HepG2 (cell line): Measurements from ENCODE around the gene KCNIP3. TPM values are rescaled to one million over a fixed set of nuclear protein-coding genes. Genes with fewer than 3 reads are reported as not detected.

Experiments
- CBX1 ChIP-seq: IDR thresholded peaks from one replicate; pipeline ENCODE4 v1.6.1; 2016; ENCODE audit warnings: antibody characterized with exemption, low read depth
- HNRNPK ChIP-seq: fragments of 200-400 bp; formaldehyde crosslinking; IDR thresholded peaks from 2 replicates; pipeline ENCODE4 v1.6.1; 2018; ENCODE audit warnings: low read length, low read depth, moderate library complexity, mild to moderate bottlenecking; ENCODE audit not compliant: poor library complexity, severe bottlenecking
- JUN ChIP-seq: sonication (generic); formaldehyde crosslinking; IDR thresholded peaks from 2 replicates; pipeline ENCODE4 v1.4.0; 2020; ENCODE audit warnings: mild to moderate bottlenecking, missing genetic modification reagents
- LCORL ChIP-seq, 2 experiments: fragments of 450-650 bp in 1 of 2; sonication (generic) in 1 of 2; formaldehyde crosslinking in 1 of 2; IDR thresholded peaks; 2 replicates each; pipeline versions ENCODE4 v1.5.0 to v1.6.1; 2017 to 2020; ENCODE audit warnings: antibody characterized with exemption in 1 of 2, missing genetic modification reagents in 1 of 2
- MYNN ChIP-seq: sonication (generic); formaldehyde crosslinking; IDR thresholded peaks from 2 replicates; pipeline ENCODE4 v1.4.0; 2020; ENCODE audit warnings: mild to moderate bottlenecking, low read depth, missing genetic modification reagents
- NAIF1 ChIP-seq: sonication (generic); formaldehyde crosslinking; IDR thresholded peaks from 2 replicates; pipeline ENCODE4 v1.5.0; 2020; ENCODE audit warnings: mild to moderate bottlenecking, missing genetic modification reagents, borderline replicate concordance
- PREB ChIP-seq: sonication (generic); formaldehyde crosslinking; IDR thresholded peaks from 2 replicates; pipeline ENCODE4 v1.4.0; 2020; ENCODE audit warnings: missing genetic modification reagents
- SCMH1 ChIP-seq: sonication (generic); formaldehyde crosslinking; IDR thresholded peaks from 2 replicates; pipeline ENCODE4 v1.9.0; 2021; ENCODE audit warnings: missing genetic modification reagents, mild to moderate bottlenecking, borderline replicate concordance
- SMARCC2 ChIP-seq: fragments of 450-650 bp; IDR thresholded peaks from 2 replicates; pipeline ENCODE4 v1.6.1; 2017; ENCODE audit warnings: antibody characterized with exemption, mild to moderate bottlenecking
- SMYD3 ChIP-seq: sonication (generic); formaldehyde crosslinking; IDR thresholded peaks from 2 replicates; pipeline ENCODE4 v1.8.1; 2023; ENCODE audit warnings: mild to moderate bottlenecking, missing genetic modification reagents
- ZNF235 ChIP-seq: sonication (generic); formaldehyde crosslinking; IDR thresholded peaks from 2 replicates; pipeline ENCODE4 v1.8.1; 2023; ENCODE audit warnings: mild to moderate bottlenecking, missing genetic modification reagents, borderline replicate concordance
- ZNF501 ChIP-seq: sonication (generic); formaldehyde crosslinking; IDR thresholded peaks from 2 replicates; pipeline ENCODE4 v1.5.1; 2020; ENCODE audit warnings: mild to moderate bottlenecking, moderate library complexity, missing genetic modification reagents
- polyA plus RNA-seq, 8 experiments: library from polyadenylated mRNA; depleted of rRNA in 3 of 8; stranded (reverse) in 7 of 8; unstranded in 1 of 8; fragments of >200 nt; fragmentation: Illumina TruSeq in 4 of 8; extraction: Trizol in 4 of 8; gene quantifications; 2 replicates each; pipeline versions ENCODE4 v1.2.1 to v1.2.3, GENCODE V29; 2011 to 2016; ENCODE audit warnings: low read depth in 4 of 8, missing spikeins in 1 of 8, mixed read lengths in 1 of 8; ENCODE audit not compliant: insufficient read depth in 1 of 8
- total RNA-seq, 5 experiments: library from RNA; depleted of rRNA; stranded (reverse); fragments of >200 nt; fragmentation: Illumina TruSeq; extraction: Trizol; gene quantifications; 2 replicates each; pipeline ENCODE4 v1.2.3, GENCODE V29; 2016; ENCODE audit warnings: low read depth in 1 of 5
- TF ChIP-seq, protein P1 (sequence below): sonication (generic); formaldehyde crosslinking; IDR thresholded peaks from 2 replicates; pipeline ENCODE4 v1.4.0; 2020; ENCODE audit warnings: missing genetic modification reagents
- TF ChIP-seq, protein P2 (sequence below): sonication (generic); formaldehyde crosslinking; IDR thresholded peaks from 2 replicates; pipeline ENCODE4 v1.4.0; 2020; ENCODE audit warnings: missing genetic modification reagents
- TF ChIP-seq, protein P3 (sequence below): sonication (generic); formaldehyde crosslinking; IDR thresholded peaks from 2 replicates; pipeline ENCODE4 v1.8.1; 2023; ENCODE audit warnings: missing genetic modification reagents, mild to moderate bottlenecking, borderline replicate concordance
- TF ChIP-seq, protein P4 (sequence below): sonication (generic); formaldehyde crosslinking; IDR thresholded peaks from 2 replicates; pipeline ENCODE4 v1.5.0; 2020; ENCODE audit warnings: mild to moderate bottlenecking, missing genetic modification reagents, borderline replicate concordance
- TF ChIP-seq, protein P5 (sequence below): sonication (generic); formaldehyde crosslinking; IDR thresholded peaks from 2 replicates; pipeline ENCODE4 v1.8.1; 2023; ENCODE audit warnings: mild to moderate bottlenecking, missing genetic modification reagents

Gene KCNIP3
- total and polyA plus RNA-seq, 2 of the 13 experiments (the other 11 are each of a cell fraction or from before 2014, with no cell fraction given): not detected

GRCh38 chr2:95345563-95346230, 48.5 kb downstream of the KCNIP3 start (continued):
- TF ChIP-seq ZNF501: peak; percentile 47; the same call in 1 of the 2 replicates
- TF ChIP-seq, protein P1, sequence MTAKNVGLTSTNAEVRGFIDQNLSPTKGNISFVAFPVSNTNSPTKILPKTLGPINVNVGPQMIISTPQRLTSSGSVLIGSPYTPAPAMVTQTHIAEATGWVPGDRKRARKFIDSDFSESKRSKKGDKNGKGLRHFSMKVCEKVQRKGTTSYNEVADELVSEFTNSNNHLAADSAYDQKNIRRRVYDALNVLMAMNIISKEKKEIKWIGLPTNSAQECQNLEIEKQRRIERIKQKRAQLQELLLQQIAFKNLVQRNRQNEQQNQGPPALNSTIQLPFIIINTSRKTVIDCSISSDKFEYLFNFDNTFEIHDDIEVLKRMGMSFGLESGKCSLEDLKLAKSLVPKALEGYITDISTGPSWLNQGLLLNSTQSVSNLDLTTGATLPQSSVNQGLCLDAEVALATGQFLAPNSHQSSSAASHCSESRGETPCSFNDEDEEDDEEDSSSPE (CRISPR knock-in tag): 0 out of 2 replicates have a peak, but pooled peaks have one; percentile 14
- TF ChIP-seq JUN (CRISPR knock-in tag): no peak
- TF ChIP-seq, protein P2, sequence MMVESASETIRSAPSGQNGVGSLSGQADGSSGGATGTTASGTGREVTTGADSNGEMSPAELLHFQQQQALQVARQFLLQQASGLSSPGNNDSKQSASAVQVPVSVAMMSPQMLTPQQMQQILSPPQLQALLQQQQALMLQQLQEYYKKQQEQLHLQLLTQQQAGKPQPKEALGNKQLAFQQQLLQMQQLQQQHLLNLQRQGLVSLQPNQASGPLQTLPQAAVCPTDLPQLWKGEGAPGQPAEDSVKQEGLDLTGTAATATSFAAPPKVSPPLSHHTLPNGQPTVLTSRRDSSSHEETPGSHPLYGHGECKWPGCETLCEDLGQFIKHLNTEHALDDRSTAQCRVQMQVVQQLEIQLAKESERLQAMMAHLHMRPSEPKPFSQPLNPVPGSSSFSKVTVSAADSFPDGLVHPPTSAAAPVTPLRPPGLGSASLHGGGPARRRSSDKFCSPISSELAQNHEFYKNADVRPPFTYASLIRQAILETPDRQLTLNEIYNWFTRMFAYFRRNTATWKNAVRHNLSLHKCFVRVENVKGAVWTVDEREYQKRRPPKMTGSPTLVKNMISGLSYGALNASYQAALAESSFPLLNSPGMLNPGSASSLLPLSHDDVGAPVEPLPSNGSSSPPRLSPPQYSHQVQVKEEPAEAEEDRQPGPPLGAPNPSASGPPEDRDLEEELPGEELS: no peak
- no peak for TF ChIP-seq SCMH1 (CRISPR knock-in tag)
- TF ChIP-seq, protein P3, sequence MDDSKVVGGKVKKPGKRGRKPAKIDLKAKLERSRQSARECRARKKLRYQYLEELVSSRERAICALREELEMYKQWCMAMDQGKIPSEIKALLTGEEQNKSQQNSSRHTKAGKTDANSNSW (CRISPR knock-in tag): peak; percentile 75; the same call in 1 of the 2 replicates
- 0 out of 2 replicates have a peak, but pooled peaks have one; percentile 24 for TF ChIP-seq MYNN (CRISPR knock-in tag)
- no peak for TF ChIP-seq SMYD3 (CRISPR knock-in tag)
- no peak for TF ChIP-seq NAIF1 (CRISPR knock-in tag)
- TF ChIP-seq CBX1: no peak
- TF ChIP-seq, protein P4, sequence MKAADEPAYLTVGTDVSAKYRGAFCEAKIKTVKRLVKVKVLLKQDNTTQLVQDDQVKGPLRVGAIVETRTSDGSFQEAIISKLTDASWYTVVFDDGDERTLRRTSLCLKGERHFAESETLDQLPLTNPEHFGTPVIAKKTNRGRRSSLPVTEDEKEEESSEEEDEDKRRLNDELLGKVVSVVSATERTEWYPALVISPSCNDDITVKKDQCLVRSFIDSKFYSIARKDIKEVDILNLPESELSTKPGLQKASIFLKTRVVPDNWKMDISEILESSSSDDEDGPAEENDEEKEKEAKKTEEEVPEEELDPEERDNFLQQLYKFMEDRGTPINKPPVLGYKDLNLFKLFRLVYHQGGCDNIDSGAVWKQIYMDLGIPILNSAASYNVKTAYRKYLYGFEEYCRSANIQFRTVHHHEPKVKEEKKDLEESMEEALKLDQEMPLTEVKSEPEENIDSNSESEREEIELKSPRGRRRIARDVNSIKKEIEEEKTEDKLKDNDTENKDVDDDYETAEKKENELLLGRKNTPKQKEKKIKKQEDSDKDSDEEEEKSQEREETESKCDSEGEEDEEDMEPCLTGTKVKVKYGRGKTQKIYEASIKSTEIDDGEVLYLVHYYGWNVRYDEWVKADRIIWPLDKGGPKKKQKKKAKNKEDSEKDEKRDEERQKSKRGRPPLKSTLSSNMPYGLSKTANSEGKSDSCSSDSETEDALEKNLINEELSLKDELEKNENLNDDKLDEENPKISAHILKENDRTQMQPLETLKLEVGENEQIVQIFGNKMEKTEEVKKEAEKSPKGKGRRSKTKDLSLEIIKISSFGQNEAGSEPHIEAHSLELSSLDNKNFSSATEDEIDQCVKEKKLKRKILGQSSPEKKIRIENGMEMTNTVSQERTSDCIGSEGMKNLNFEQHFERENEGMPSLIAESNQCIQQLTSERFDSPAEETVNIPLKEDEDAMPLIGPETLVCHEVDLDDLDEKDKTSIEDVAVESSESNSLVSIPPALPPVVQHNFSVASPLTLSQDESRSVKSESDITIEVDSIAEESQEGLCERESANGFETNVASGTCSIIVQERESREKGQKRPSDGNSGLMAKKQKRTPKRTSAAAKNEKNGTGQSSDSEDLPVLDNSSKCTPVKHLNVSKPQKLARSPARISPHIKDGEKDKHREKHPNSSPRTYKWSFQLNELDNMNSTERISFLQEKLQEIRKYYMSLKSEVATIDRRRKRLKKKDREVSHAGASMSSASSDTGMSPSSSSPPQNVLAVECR (CRISPR knock-in tag): peak; percentile 27; the same call in 1 of the 2 replicates
- TF ChIP-seq LCORL (IDR thresholded peaks at IDR 0.05): no peak
- 0 out of 2 replicates have a peak, but pooled peaks have one; percentile 35 for TF ChIP-seq LCORL (CRISPR knock-in tag; IDR thresholded peaks at IDR 0.05)
- TF ChIP-seq ZNF235 (CRISPR knock-in tag): no peak
- no peak for TF ChIP-seq PREB (CRISPR knock-in tag)
- TF ChIP-seq, protein P5, sequence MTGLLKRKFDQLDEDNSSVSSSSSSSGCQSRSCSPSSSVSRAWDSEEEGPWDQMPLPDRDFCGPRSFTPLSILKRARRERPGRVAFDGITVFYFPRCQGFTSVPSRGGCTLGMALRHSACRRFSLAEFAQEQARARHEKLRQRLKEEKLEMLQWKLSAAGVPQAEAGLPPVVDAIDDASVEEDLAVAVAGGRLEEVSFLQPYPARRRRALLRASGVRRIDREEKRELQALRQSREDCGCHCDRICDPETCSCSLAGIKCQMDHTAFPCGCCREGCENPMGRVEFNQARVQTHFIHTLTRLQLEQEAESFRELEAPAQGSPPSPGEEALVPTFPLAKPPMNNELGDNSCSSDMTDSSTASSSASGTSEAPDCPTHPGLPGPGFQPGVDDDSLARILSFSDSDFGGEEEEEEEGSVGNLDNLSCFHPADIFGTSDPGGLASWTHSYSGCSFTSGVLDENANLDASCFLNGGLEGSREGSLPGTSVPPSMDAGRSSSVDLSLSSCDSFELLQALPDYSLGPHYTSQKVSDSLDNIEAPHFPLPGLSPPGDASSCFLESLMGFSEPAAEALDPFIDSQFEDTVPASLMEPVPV: 0 out of 2 replicates have a peak, but pooled peaks have one; percentile 78
- TF ChIP-seq HNRNPK: peak; percentile 63
- TF ChIP-seq SMARCC2: no peak
